Inferior parietal cortex (tissue), 1 donor: ENCODE measurements around the gene RGS1.

Experiments used
- DNase-seq: peaks from one replicate; pipeline ENCODE4 v3.0.0-alpha.2; 2016; ENCODE audit errors: extremely low spot score

RGS1 gene

DNA sequence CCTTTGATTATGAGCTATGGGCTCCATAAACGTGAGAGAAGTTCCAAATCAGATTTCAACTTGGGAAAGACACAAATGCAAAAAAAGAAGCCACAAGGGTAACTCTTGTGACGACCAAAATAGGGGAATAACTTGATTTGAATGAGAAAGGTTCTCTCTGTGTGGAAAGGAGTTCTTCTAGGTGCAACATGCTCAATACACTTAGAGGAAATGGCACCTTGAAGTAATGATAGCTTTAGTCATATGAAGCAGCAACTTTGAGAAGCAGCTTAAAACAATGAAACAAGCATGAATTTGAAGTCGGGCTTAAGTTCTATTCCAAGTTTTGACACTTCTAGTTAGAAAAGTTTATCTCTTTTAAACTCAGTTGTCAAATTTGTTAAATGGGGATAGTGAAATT, 21.8 kb upstream of the RGS1 start:
- no peak for DNase-seq

DNA sequence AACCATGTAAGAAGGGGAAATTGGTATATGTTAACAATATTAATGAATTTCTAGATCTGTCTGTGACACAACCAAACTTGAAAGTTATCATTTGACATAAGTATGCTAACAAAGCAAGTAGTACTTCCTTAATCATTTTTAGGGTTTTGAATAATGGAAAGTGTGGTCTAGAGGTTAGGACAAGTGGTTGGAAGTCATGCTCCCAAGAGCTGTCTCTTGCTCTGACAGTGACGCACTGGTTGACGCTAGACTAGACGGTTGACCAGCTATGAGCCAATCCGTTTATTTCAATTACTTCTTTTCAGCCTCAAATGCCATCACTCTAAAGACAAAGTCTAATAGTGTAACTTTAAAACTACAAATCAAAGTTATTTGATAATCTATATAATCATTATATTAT, 20.7 kb upstream of the RGS1 start:
- DNase-seq, result no peak

DNA sequence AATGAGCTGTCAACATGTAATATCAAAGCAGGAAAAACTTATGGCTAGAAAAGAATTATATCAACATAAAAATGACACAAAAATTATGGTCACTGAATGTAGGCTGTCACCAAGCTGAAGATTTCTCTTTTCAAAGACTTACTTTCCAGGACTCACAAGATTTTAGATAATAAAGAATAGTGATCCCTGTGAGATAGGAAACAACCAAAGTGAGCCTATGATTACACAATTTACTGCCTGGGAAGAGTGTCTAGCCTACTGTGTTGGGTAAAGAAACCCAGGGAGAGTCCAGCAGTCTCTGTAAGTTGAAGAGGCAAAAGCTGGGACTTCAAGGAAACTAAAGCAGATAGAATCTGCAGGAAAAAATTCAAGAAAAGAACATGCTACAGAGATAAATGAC, 20.2 kb upstream of the RGS1 start:
- DNase-seq, result no peak

DNA sequence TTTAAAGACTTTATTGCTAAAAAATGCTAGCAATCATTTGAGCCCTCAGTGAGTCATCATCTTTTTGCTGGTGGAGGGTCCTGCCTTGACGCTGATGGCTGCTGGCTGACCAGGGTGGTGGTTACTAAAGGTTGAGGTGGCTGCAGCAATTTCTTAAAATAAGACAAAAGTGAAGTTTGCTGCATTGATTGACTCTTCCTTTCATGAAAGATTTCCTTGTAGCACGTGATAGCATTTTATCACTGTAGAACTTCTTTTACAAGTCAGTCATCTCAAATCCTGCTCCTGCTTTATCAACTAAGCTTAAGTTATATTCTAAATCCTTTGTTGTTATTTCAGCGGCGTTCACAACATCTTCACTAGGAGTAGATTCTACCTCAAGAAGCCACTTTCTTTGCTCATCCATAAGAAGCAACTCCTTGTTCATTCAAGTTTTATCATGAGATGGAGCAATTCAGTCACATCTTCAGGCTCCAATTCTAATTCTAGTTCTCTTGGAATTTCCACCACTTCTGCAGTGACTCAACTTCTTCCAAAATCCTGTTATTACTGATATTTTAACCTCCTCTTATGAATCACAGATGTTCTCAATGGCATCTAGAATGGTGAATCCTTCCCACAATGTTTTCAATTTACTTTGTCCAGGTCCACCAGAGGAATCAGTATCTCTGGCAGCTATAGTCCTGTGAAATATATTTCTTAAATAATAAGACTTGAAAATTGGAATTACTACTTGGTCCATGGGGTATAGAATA, 17.6 kb upstream of the RGS1 start:
- no peak for DNase-seq

DNA sequence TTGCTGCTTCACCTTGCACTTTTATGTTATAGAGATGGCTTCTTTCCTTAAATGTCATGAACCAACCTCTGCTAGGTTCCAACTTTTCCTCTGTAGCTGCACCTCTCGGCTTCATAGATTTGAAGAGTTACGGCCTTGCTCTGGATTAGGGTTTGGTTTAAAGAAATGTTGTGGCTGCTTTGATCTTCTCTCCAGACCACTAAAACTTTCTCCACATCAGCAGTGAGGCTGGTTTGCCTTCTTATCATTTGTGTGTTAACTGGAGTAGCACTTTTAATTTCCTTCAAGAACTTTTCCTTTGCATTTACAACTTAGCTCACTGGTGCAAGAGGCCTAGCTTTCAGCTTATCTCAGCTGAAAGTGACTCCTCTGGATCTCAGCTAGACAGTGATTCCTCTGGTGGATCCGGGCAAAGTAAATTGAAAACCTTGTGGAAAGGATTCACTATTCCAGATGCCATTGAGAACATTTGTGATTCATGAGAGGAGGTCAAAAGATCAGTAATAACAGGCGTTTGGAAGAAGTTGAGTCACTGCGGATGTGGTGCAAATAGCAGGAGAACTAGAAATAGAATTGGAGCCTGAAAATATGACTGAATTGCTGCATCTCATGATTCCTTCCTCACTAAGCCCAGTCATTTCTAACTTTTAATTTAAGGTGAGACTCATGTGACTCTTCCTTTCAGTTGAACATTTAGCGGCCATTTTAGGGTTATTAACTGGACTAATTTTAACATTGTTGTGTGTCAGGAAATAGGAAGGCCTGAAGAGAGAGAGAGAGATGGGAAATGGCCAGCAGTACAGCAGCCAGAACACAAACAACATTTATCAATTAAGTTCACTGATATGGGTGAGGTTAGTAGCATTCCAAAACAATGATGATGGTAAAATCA, 16.2 kb upstream of the RGS1 start:
- no peak for DNase-seq

GRCh38 chr1:192561301-192561700, 14.3 kb upstream of the RGS1 start:
- no peak for DNase-seq

DNA sequence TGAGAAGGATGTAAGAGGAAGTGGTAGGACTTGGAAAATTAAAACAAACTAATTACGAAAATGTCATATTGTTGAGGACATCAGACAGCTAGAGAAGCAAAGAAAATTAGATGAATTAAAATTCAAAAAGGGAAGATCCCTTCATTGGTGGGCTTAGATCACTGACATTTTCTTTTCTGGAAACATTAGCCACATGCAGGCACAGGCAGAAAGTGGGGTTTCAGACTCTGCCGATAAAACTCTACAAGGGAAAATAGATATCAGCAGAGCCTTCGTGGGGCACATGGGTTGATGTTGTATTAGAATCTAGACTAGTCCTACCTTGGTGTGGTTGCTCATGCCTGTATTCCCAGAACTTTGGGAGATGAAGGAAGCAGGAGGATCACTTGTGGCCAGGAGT, 12.4 kb upstream of the RGS1 start:
- no peak for DNase-seq

DNA sequence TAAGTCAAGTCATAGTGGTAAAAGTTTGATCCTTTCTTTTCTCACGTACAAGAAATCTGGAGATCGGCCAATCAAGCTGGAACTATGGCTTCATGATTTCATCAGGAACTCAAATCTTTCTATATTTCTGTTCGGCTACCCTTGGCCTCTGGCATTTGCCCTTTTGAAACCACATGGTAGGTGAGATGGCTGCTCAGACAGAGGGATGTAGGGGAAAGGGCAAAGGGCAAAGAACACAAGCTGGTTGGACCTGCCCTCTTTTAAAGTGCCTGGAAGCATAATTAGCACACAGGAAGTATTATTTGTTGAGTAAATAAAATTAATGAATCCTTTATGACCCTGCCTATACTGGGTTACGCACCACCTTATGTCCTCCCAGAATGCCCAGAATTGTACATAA, 11.5 kb upstream of the RGS1 start:
- no peak for DNase-seq

DNA sequence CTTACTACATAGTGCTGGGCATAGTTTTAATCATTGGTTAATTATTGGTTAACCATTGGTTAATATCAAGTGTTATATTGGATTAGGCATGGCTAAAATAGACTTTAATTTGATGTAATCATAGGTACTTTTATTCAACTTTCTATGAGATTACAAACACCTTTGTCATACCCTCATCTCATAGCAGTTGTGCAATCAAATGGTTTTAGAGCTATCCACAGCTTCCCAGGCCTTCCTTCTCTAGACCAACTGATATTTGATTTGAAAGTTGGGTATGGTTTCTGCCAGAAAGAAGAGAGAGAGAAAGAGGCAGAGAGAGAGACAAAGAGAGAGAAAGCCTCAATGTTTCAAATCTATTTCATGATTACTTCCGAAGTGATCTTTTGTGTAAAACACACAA, 9.6 kb upstream of the RGS1 start:
- no peak for DNase-seq

GRCh38 chr1:192566657-192567056, 8.9 kb upstream of the RGS1 start:
- no peak for DNase-seq

DNA sequence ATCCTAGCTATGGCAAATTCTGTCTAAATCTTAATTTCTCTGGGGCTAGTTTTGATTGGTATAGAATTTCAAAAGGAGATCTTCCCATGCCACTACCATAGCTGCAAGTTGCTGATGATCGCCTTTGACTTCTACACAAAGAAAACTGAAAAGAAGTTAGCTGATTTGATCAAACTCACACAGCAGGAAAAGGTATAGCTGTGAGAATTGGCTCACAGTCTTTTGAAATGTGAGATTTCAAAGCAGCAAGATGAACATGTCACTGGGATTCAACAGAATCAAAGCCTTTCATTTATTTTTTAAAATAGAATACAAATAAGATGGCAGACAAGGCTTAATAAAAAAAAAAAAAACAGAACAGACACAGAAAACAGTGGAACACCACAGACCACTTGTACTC, 7.5 kb upstream of the RGS1 start:
- DNase-seq, result no peak

DNA sequence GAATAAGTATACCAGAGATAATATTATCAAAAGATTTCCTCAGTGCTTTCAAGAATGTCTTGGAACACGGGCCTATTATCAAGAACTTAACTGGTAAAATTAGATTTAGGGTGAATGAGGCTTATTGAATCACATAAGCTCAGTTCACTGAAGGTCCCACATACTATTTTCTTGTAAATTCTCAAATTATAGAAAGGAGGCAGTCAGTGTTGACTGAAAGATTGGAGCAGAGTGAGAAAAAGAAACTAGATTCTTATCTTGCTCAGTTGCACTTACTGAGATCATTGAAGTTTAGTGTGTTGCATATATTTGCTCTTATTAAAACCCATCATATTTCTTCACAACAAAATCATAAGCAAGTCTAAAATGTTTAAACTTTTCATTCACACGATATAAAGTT, 3.9 kb upstream of the RGS1 start:
- no peak for DNase-seq

GRCh38 chr1:192573499-192573898, 2.1 kb upstream of the RGS1 start:
- no peak for DNase-seq

DNA sequence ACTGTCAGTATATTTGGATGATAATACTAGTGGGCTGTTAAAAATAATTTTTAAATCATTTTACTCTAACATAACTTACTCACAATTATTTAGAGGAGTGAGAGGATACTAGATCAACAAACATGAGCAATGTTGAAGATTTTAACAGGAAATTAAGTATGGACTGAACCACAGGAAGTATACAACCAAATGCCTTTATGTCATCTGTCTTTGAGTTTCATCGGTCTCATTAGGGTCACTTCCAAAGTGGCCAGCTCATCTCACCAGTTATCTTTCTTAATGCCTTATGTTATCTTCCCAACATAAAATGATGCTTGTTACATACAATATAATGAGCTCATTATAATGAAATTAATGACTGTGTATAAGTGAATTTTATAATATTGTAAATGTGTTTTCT, 1.5 kb upstream of the RGS1 start:
- no peak for DNase-seq

GRCh38 chr1:192576190-192577144, 894 bp downstream of the RGS1 start:
- no peak for DNase-seq

- DNase-seq, result no peak
Measured at GRCh38 chr1:192577145-192578140, 1.9 kb downstream of the RGS1 start.

- DNase-seq, result no peak
Measured at GRCh38 chr1:192578144-192578909, 2.8 kb downstream of the RGS1 start.

- no peak for DNase-seq
Measured at GRCh38 chr1:192579010-192579738, 3.6 kb downstream of the RGS1 start.

GRCh38 chr1:192580351-192580962, 4.9 kb downstream of the RGS1 start:
- DNase-seq, result no peak
